ENCODE measurements around the gene RIPPLY1.

RIPPLY1 gene

DNA sequence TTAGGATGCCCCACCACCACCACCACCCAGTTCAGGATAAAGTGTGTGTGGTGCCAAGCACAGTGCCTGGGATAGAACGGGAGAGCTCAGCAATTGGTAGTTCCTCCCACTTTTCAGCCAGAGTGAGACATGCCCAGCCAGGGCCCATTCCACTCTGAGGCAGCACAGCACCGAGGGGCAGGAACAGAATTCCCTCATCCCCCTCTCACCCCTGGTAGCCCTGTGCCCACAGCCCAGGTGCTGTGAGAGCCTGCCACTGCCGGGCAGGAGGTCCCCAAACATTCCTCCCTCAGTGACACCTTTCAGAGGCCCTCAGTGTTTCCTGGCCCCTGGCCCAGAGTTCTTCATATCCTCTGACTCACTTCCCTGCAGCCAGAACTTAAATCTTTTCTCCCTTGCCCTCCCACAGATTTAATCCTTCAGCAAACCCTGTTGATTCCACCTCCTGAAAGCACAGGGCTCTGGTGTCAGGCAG, 8.1 kb downstream of the RIPPLY1 start:
- peak; percentile 68 for ATAC-seq
- no peak for TF ChIP-seq GLIS3 (CRISPR knock-in tag; IDR thresholded peaks at IDR 0.05)
- no peak for TF ChIP-seq ESRRG (CRISPR knock-in tag; IDR thresholded peaks at IDR 0.05)
- TF ChIP-seq PPARA (CRISPR knock-in tag; IDR thresholded peaks at IDR 0.05; ENCODE audit: borderline replicate concordance), result no peak
- no peak for TF ChIP-seq ZNF70 (CRISPR knock-in tag; IDR thresholded peaks at IDR 0.05)
- TF ChIP-seq ARNTL (CRISPR knock-in tag; IDR thresholded peaks at IDR 0.05; ENCODE audit: borderline replicate concordance, low read depth), result no peak
- no peak for TF ChIP-seq ZFP30 (CRISPR knock-in tag; IDR thresholded peaks at IDR 0.05)
- TF ChIP-seq ISL1 (CRISPR knock-in tag; IDR thresholded peaks at IDR 0.05), result no peak
- TF ChIP-seq OSR1 (CRISPR knock-in tag; IDR thresholded peaks at IDR 0.05), result no peak
- no peak for TF ChIP-seq RARB (CRISPR knock-in tag; IDR thresholded peaks at IDR 0.05)
- TF ChIP-seq BACH2 (CRISPR knock-in tag; IDR thresholded peaks at IDR 0.05; ENCODE audit: borderline replicate concordance), result no peak
- TF ChIP-seq TCF4 (CRISPR knock-in tag; IDR thresholded peaks at IDR 0.05; ENCODE audit: borderline replicate concordance), result no peak
- TF ChIP-seq, protein P1, sequence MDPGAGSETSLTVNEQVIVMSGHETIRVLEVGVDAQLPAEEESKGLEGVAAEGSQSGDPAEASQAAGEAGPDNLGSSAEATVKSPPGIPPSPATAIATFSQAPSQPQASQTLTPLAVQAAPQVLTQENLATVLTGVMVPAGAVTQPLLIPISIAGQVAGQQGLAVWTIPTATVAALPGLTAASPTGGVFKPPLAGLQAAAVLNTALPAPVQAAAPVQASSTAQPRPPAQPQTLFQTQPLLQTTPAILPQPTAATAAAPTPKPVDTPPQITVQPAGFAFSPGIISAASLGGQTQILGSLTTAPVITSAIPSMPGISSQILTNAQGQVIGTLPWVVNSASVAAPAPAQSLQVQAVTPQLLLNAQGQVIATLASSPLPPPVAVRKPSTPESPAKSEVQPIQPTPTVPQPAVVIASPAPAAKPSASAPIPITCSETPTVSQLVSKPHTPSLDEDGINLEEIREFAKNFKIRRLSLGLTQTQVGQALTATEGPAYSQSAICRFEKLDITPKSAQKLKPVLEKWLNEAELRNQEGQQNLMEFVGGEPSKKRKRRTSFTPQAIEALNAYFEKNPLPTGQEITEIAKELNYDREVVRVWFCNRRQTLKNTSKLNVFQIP (CRISPR knock-in tag; IDR thresholded peaks at IDR 0.05; ENCODE audit: borderline replicate concordance, low read depth), result no peak
- TF ChIP-seq ZNF8 (CRISPR knock-in tag; IDR thresholded peaks at IDR 0.05), result no peak
- TF ChIP-seq, protein P2, sequence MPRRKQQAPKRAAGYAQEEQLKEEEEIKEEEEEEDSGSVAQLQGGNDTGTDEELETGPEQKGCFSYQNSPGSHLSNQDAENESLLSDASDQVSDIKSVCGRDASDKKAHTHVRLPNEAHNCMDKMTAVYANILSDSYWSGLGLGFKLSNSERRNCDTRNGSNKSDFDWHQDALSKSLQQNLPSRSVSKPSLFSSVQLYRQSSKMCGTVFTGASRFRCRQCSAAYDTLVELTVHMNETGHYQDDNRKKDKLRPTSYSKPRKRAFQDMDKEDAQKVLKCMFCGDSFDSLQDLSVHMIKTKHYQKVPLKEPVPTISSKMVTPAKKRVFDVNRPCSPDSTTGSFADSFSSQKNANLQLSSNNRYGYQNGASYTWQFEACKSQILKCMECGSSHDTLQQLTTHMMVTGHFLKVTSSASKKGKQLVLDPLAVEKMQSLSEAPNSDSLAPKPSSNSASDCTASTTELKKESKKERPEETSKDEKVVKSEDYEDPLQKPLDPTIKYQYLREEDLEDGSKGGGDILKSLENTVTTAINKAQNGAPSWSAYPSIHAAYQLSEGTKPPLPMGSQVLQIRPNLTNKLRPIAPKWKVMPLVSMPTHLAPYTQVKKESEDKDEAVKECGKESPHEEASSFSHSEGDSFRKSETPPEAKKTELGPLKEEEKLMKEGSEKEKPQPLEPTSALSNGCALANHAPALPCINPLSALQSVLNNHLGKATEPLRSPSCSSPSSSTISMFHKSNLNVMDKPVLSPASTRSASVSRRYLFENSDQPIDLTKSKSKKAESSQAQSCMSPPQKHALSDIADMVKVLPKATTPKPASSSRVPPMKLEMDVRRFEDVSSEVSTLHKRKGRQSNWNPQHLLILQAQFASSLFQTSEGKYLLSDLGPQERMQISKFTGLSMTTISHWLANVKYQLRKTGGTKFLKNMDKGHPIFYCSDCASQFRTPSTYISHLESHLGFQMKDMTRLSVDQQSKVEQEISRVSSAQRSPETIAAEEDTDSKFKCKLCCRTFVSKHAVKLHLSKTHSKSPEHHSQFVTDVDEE (CRISPR knock-in tag; IDR thresholded peaks at IDR 0.05), result no peak
- no peak for TF ChIP-seq CSDC2 (CRISPR knock-in tag; IDR thresholded peaks at IDR 0.05)
- TF ChIP-seq TOX (CRISPR knock-in tag; IDR thresholded peaks at IDR 0.05; ENCODE audit: borderline replicate concordance), result no peak
- TF ChIP-seq ZFP3 (CRISPR knock-in tag; IDR thresholded peaks at IDR 0.05), result no peak
- no peak for TF ChIP-seq ZNF565 (CRISPR knock-in tag; conservative IDR thresholded peaks at IDR 0.05; ENCODE audit: low read depth)
- TF ChIP-seq, protein P3, sequence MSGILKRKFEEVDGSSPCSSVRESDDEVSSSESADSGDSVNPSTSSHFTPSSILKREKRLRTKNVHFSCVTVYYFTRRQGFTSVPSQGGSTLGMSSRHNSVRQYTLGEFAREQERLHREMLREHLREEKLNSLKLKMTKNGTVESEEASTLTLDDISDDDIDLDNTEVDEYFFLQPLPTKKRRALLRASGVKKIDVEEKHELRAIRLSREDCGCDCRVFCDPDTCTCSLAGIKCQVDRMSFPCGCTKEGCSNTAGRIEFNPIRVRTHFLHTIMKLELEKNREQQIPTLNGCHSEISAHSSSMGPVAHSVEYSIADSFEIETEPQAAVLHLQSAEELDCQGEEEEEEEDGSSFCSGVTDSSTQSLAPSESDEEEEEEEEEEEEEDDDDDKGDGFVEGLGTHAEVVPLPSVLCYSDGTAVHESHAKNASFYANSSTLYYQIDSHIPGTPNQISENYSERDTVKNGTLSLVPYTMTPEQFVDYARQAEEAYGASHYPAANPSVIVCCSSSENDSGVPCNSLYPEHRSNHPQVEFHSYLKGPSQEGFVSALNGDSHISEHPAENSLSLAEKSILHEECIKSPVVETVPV (CRISPR knock-in tag; IDR thresholded peaks at IDR 0.05), result no peak

DNA sequence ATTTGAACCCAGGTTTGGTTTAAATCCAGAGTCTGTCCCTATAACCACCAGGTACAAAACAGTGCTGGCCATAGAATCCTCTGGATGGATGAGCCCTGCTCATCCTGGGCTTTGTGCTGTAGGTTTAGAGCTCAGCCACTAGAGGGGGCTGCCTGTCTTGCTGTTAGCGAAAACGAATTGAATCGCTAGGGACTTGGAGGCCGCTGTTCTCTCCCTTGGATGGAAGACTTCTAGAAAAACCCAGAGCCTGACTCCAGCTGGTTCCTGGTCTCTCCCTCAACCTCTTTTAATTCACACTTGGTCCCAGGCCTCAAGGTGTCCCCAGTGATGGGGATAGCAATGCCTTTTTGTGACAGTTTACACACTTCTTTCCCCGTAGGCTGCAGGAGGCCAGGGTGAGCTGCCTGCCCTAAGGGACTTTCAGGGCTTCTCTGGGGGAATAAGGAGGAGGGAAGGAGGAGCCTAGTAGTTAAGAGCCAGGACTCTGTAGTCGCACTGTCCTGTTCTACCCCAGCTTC, 8.7 kb downstream of the RIPPLY1 start:
- TF ChIP-seq, protein P2 (CRISPR knock-in tag; IDR thresholded peaks at IDR 0.05), result no peak
- no peak for TF ChIP-seq ZNF565 (CRISPR knock-in tag; conservative IDR thresholded peaks at IDR 0.05; ENCODE audit: low read depth)
- no peak for TF ChIP-seq RARB (CRISPR knock-in tag; IDR thresholded peaks at IDR 0.05)
- TF ChIP-seq TOX (CRISPR knock-in tag; IDR thresholded peaks at IDR 0.05; ENCODE audit: borderline replicate concordance), result no peak
- TF ChIP-seq, protein P4, sequence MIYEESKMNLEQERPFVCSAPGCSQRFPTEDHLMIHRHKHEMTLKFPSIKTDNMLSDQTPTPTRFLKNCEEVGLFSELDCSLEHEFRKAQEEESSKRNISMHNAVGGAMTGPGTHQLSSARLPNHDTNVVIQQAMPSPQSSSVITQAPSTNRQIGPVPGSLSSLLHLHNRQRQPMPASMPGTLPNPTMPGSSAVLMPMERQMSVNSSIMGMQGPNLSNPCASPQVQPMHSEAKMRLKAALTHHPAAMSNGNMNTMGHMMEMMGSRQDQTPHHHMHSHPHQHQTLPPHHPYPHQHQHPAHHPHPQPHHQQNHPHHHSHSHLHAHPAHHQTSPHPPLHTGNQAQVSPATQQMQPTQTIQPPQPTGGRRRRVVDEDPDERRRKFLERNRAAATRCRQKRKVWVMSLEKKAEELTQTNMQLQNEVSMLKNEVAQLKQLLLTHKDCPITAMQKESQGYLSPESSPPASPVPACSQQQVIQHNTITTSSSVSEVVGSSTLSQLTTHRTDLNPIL (CRISPR knock-in tag; IDR thresholded peaks at IDR 0.05; ENCODE audit: low read depth), result no peak
- peak; percentile 94 for ATAC-seq
